Hematopoietic multipotent progenitor cell treated with erythropoietin and hydrocortisone succinate and interleukin-3 and kit ligand, for 8 days (in vitro differentiated cells): Measurements from ENCODE around the gene LRRK2.
"Not testable (repeated sequence)": the region's sequence is repeated elsewhere in the genome, so short reads cannot be mapped to it uniquely, and the experiment has no call there.

Experiments used
- DNase-seq: peaks from one replicate; pipeline ENCODE4 v3.0.0-alpha.2; 2015

Gene LRRK2

GRCh38 chr12:40215982-40216381 lies 8.8 kb upstream of the LRRK2 start:
- DNase-seq = no peak

GRCh38 chr12:40216516-40217288 lies 8.1 kb upstream of the LRRK2 start:
- no peak for DNase-seq

- DNase-seq = no peak
These were observed 5.0 kb upstream of the LRRK2 start for GRCh38 chr12:40219760-40220159.

- no peak for DNase-seq
These were observed 2.5 kb upstream of the LRRK2 start for GRCh38 chr12:40222247-40222646.

- DNase-seq = no peak
These were observed 1.2 kb upstream of the LRRK2 start for GRCh38 chr12:40223646-40224045.

- DNase-seq = no peak
These were observed 663 bp downstream of the LRRK2 start for GRCh38 chr12:40225337-40225983.

- DNase-seq = no peak
These were observed 1.3 kb downstream of the LRRK2 start for GRCh38 chr12:40225984-40226602.

GRCh38 chr12:40226705-40227104 lies 1.9 kb downstream of the LRRK2 start:
- DNase-seq = peak; percentile 26

GRCh38 chr12:40227447-40227846 lies 2.6 kb downstream of the LRRK2 start:
- DNase-seq = no peak

- DNase-seq = no peak
These were observed 3.9 kb downstream of the LRRK2 start for GRCh38 chr12:40228727-40229126.

- DNase-seq = no peak
These were observed 5.2 kb downstream of the LRRK2 start for GRCh38 chr12:40229690-40230651.

- no peak for DNase-seq
These were observed 7.8 kb downstream of the LRRK2 start for GRCh38 chr12:40232602-40233001.

GRCh38 chr12:40233741-40234367 lies 9.1 kb downstream of the LRRK2 start:
- DNase-seq = no peak

- DNase-seq = no peak
These were observed 11.6 kb downstream of the LRRK2 start for GRCh38 chr12:40236357-40236850.

- DNase-seq = no peak
These were observed 13.6 kb downstream of the LRRK2 start for GRCh38 chr12:40238266-40238902.

GRCh38 chr12:40238979-40239378 lies 14.2 kb downstream of the LRRK2 start:
- DNase-seq = no peak

GRCh38 chr12:40240779-40241178 lies 16.0 kb downstream of the LRRK2 start:
- DNase-seq = no peak

GRCh38 chr12:40241741-40242140 lies 16.9 kb downstream of the LRRK2 start:
- DNase-seq = no peak

GRCh38 chr12:40244526-40245156 lies 19.8 kb downstream of the LRRK2 start:
- not testable (repeated sequence) for DNase-seq

- DNase-seq = no peak
These were observed 23.2 kb downstream of the LRRK2 start for GRCh38 chr12:40248034-40248433.
